LNCaP clone FGC (cell line): ENCODE measurements around the gene SEC23A.
"Not testable (repeated sequence)": the region's sequence is repeated elsewhere in the genome, so short reads cannot be mapped to it uniquely, and the experiment has no call there.

Experiments used
- DNase-seq: peaks from one replicate; pipeline ENCODE4 v3.0.0-alpha.2; 2011; ENCODE audit warnings: low read depth
- H3K4me3 ChIP-seq: 2 replicates; pipeline ENCODE4 v1.5.1; 2011; ENCODE audit warnings: mild to moderate bottlenecking, low read depth, low read length, control low read depth
- CTCF ChIP-seq: IDR thresholded peaks from 2 replicates; pipeline ENCODE4 v1.5.1; 2012; ENCODE audit warnings: mild to moderate bottlenecking; ENCODE audit not compliant: control insufficient read depth, insufficient read depth; ENCODE audit errors: extremely low read depth

SEC23A gene

GRCh38 chr14:39099748-39100147 is 3.3 kb downstream of the SEC23A start:
- no peak overlapping the region for H3K4me3 ChIP-seq
- DNase-seq, result no peak
- no peak for TF ChIP-seq CTCF

GRCh38 chr14:39099215-39099614 is 3.8 kb downstream of the SEC23A start:
- DNase-seq, result not testable (repeated sequence)

GRCh38 chr14:39097159-39097558 is 5.9 kb downstream of the SEC23A start:
- DNase-seq, result no peak

More at GRCh38 chr14:39099215-39099614, 3.8 kb downstream of the SEC23A start:
- H3K4me3 ChIP-seq, result not testable (repeated sequence)

GRCh38 chr14:39094515-39094914 is 8.5 kb downstream of the SEC23A start:
- H3K4me3 ChIP-seq, result no peak overlapping the region
- TF ChIP-seq CTCF, result no peak
- no peak for DNase-seq

More at GRCh38 chr14:39097159-39097558, 5.9 kb downstream of the SEC23A start:
- no peak for TF ChIP-seq CTCF
- H3K4me3 ChIP-seq, result no peak overlapping the region

GRCh38 chr14:39091716-39092115 is 11.3 kb downstream of the SEC23A start:
- no peak for TF ChIP-seq CTCF
- H3K4me3 ChIP-seq, result no peak overlapping the region
- DNase-seq, result no peak

GRCh38 chr14:39090548-39091111 is 12.4 kb downstream of the SEC23A start:
- no peak for DNase-seq
- H3K4me3 ChIP-seq, result no peak overlapping the region
- no peak for TF ChIP-seq CTCF

GRCh38 chr14:39087493-39087892 is 15.5 kb downstream of the SEC23A start:
- DNase-seq, result no peak
- no peak for TF ChIP-seq CTCF
- no peak overlapping the region for H3K4me3 ChIP-seq
